Measurements from ENCODE around the gene AREL1. TPM values are rescaled to one million over a fixed set of nuclear protein-coding genes. Genes with fewer than 3 reads are reported as not detected.

AREL1 gene
- total and polyA plus RNA-seq, 2 donors (not counting 3 experiments of a cell fraction or from before 2014, with no cell fraction given): 46.4 to 67.2 TPM

DNA sequence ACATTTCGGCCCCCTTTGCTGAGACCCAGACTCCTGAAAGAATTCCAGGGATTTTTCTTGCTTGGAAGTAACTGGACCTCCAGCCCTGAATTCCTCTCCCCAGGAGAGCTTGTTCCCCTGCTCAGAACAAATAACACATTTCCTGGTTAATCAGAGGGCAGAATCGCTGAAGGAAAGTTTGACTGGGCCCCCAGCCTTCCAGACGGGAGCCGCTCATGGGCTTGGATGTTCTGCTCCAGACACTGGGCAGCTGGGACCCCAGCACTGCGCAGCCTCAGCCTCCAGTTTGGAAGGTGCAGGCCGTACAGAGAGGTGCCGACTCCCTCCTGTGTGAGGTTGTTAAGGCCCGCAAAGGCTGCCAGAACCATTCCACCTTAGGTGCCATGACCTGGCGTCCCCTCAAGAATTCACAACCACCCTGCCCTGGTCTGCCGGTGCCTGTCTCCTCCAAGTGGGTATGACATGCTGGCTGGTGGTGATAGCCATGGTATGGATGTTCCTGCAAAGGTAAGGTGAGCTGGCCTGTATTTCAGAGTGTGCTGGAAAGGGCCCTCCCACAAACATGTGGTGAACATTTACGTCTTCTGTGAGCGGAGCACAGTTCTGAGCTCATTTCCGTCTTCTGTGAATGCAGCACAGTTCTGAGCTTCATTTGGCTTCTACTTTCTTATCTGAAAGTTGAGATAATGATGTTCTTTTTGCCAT is 95.7 kb downstream of the AREL1 start:
- Histone ChIP-seq H3K4me1 (ENCODE audit: control insufficient read depth, extremely low read depth, insufficient read depth, low read length) (peaks cover 87% of the 10 kb centered on the region), H3K4me2 (ENCODE audit: insufficient read depth, low read length) (peak overlapping the region; percentile 73), H3K9ac (replicated peaks; ENCODE audit: extremely low read depth, insufficient read depth, low read length) (peak overlapping the region; percentile 86), H2AFZ (ENCODE audit: low read depth, low read length) (no peak overlapping the region), H3K9me1 (replicated peaks; ENCODE audit: control insufficient read depth, extremely low read depth, insufficient read depth, low read length) (no peaks in the 10 kb centered on the region), H3K4me3 (replicated peaks in 1 of 3; ENCODE audit: insufficient read depth in 1 of 3, low read depth in 1 of 3, low read length in 3 of 3) (no peak overlapping the region), H3K27me3 (ENCODE audit: control insufficient read depth in 2 of 2, insufficient read depth in 2 of 2, low read length in 2 of 2) (no peaks in the 10 kb centered on the region), H3K9me3 (replicated peaks; ENCODE audit: control insufficient read depth, insufficient read depth, low read length) (no peaks in the 10 kb centered on the region), H3K79me2 (ENCODE audit: control insufficient read depth, insufficient read depth, low read length) (peaks cover 30% of the 10 kb centered on the region), H4K20me1 (replicated peaks; ENCODE audit: control insufficient read depth, extremely low read depth, insufficient read depth, low read length) (no peaks in the 10 kb centered on the region), H3K27ac (ENCODE audit: insufficient read depth, low read depth, low read length) (peak overlapping the region; percentile 98), H3K36me3 (ENCODE audit: control insufficient read depth in 2 of 2, extremely low read depth in 1 of 2, insufficient read depth in 2 of 2, low read length in 2 of 2) (no peaks in the 10 kb centered on the region)
- DNase-seq (ENCODE audit: low read depth, low spot score) (peak; percentile 64), FAIRE-seq (no peak)
- intact Hi-C loops (cut with micrococcal nuclease): loop anchor here (5.0 kb wide), 1 partner anchor 370 kb away; no protein-coding TSS in a partner anchor
- TF ChIP-seq JUN (IDR thresholded peaks at IDR 0.05; ENCODE audit: borderline replicate concordance, insufficient read depth, insufficient read length, low read depth) (no peak), MYC (IDR thresholded peaks at IDR 0.05; ENCODE audit: low read depth, low read length) (no peak), EZH2 (IDR thresholded peaks at IDR 0.05; ENCODE audit: borderline replicate concordance, low read depth, low read length, severe bottlenecking) (no peak), FOS (IDR thresholded peaks at IDR 0.05; ENCODE audit: borderline replicate concordance, insufficient read depth, low read length) (no peak), GATA2 (IDR thresholded peaks at IDR 0.05; ENCODE audit: insufficient read depth, insufficient read length, low read depth, low read length) (no peak), POLR2A (IDR thresholded peaks at IDR 0.05; ENCODE audit: low read depth, low read length) (peak; percentile 64)
- TF ChIP-seq, protein P1, sequence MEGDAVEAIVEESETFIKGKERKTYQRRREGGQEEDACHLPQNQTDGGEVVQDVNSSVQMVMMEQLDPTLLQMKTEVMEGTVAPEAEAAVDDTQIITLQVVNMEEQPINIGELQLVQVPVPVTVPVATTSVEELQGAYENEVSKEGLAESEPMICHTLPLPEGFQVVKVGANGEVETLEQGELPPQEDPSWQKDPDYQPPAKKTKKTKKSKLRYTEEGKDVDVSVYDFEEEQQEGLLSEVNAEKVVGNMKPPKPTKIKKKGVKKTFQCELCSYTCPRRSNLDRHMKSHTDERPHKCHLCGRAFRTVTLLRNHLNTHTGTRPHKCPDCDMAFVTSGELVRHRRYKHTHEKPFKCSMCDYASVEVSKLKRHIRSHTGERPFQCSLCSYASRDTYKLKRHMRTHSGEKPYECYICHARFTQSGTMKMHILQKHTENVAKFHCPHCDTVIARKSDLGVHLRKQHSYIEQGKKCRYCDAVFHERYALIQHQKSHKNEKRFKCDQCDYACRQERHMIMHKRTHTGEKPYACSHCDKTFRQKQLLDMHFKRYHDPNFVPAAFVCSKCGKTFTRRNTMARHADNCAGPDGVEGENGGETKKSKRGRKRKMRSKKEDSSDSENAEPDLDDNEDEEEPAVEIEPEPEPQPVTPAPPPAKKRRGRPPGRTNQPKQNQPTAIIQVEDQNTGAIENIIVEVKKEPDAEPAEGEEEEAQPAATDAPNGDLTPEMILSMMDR (IDR thresholded peaks at IDR 0.05; ENCODE audit: extremely low read depth in 1 of 2, insufficient read depth in 1 of 2, low read depth in 1 of 2, low read length in 2 of 2): no peak
- TF ChIP-seq, protein P2, sequence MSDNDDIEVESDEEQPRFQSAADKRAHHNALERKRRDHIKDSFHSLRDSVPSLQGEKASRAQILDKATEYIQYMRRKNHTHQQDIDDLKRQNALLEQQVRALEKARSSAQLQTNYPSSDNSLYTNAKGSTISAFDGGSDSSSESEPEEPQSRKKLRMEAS (IDR thresholded peaks at IDR 0.05; ENCODE audit: insufficient read depth, insufficient read length): peak; percentile 21
- dilution Hi-C loops (cut with MboI; ENCODE audit: extremely low pct_ligation_motif_present, low sequenced_read_pairs): no loop called here
- TSS peak; percentile 16 for BruUV-seq (replicated peaks)
- ChIA-PET CTCF (interaction anchor here (0.9 to 7.8 kb wide), 9 partner anchors 8 to 187 kb away, joined by 3 to 74 read pairs (median 9); no protein-coding TSS in a partner anchor), POLR2A (interaction anchor here (1.2 to 1.6 kb wide), 2 partner anchors 17 to 31 kb away, joined by 3 to 4 read pairs; no protein-coding TSS in a partner anchor)
